HG03354 (cell line): Measurements from ENCODE around the gene KHDC4.

Experiments used
- ATAC-seq: cut with Tn5 transposase; IDR thresholded peaks from one replicate; pipeline ENCODE4 v1.9.1; 2021; ENCODE audit warnings: mild to moderate bottlenecking; ENCODE audit not compliant: unreplicated experiment, poor library complexity, severe bottlenecking

Gene KHDC4

GRCh38 chr1:155880251-155880650, 54.0 kb downstream of the KHDC4 start:
- ATAC-seq, result no peak

- ATAC-seq, result no peak
These were observed 56.3 kb downstream of the KHDC4 start for GRCh38 chr1:155877945-155878344.

- ATAC-seq, result no peak
These were observed 60.4 kb downstream of the KHDC4 start for GRCh38 chr1:155873860-155874259.

GRCh38 chr1:155872527-155872926, 61.7 kb downstream of the KHDC4 start:
- no peak for ATAC-seq

- no peak for ATAC-seq
These were observed 62.8 kb downstream of the KHDC4 start for GRCh38 chr1:155871390-155871789.

- ATAC-seq, result no peak
These were observed 66.4 kb downstream of the KHDC4 start for GRCh38 chr1:155867766-155868165.

- no peak for ATAC-seq
These were observed 69.8 kb downstream of the KHDC4 start for GRCh38 chr1:155864393-155864792.
